Fibroblast of lung (primary cell): Measurements from ENCODE around the gene GRIN3B. TPM values are rescaled to one million over a fixed set of nuclear protein-coding genes. Genes with fewer than 3 reads are reported as not detected.

Experiments
- DNase-seq, 2 donors: peaks; one replicate each; pipeline versions ENCODE4 v3.0.0 to v3.0.0-alpha.2; 2010; ENCODE audit warnings: low read depth in 2 of 2
- H2AFZ ChIP-seq: 2 replicates; pipeline ENCODE4 v1.5.1; 2012; ENCODE audit warnings: low read length, control low read depth, inconsistent platforms
- H3K27ac ChIP-seq: 2 replicates; pipeline ENCODE4 v1.5.1; 2011; ENCODE audit warnings: low read length, control low read depth; ENCODE audit not compliant: insufficient read depth
- H3K27me3 ChIP-seq: 2 replicates; pipeline ENCODE4 v1.5.1; 2011; ENCODE audit warnings: mild to moderate bottlenecking, low read length; ENCODE audit not compliant: control insufficient read depth, insufficient read depth
- H3K36me3 ChIP-seq: 2 replicates; pipeline ENCODE4 v1.5.1; 2011; ENCODE audit warnings: low read length; ENCODE audit not compliant: control insufficient read depth, insufficient read depth
- H3K4me1 ChIP-seq: 2 replicates; pipeline ENCODE4 v1.5.1; 2011; ENCODE audit warnings: low read length; ENCODE audit not compliant: control insufficient read depth, insufficient read depth; ENCODE audit errors: extremely low read depth
- H3K4me2 ChIP-seq: 2 replicates; pipeline ENCODE4 v1.5.1; 2011; ENCODE audit warnings: low read length, control low read depth; ENCODE audit not compliant: insufficient read depth; ENCODE audit errors: extremely low read depth
- H3K4me3 ChIP-seq, 4 experiments: fragments of 200-600 bp in 1 of 4; sonication (generic) in 1 of 4; replicated peaks in 1 of 4; 2 replicates each; pipeline ENCODE4 v1.5.1; 2011 to 2016; ENCODE audit warnings: low read length in 4 of 4, low read depth in 3 of 4, mild to moderate bottlenecking in 3 of 4, control low read depth in 2 of 4, inconsistent platforms in 1 of 4, mixed read lengths in 1 of 4; ENCODE audit not compliant: insufficient read depth in 1 of 4; ENCODE audit errors: control extremely low read depth in 1 of 4
- H3K79me2 ChIP-seq: 2 replicates; pipeline ENCODE4 v1.5.1; 2012; ENCODE audit warnings: mild to moderate bottlenecking, low read length, inconsistent platforms; ENCODE audit not compliant: control insufficient read depth, insufficient read depth
- H3K9ac ChIP-seq: 2 replicates; pipeline ENCODE4 v1.5.1; 2011; ENCODE audit warnings: mild to moderate bottlenecking, low read length, control low read depth; ENCODE audit not compliant: insufficient read depth
- H3K9me3 ChIP-seq: 2 replicates; pipeline ENCODE4 v1.5.1; 2012; ENCODE audit warnings: low read depth, low read length; ENCODE audit not compliant: control insufficient read depth, insufficient read depth
- H4K20me1 ChIP-seq: 2 replicates; pipeline ENCODE4 v1.5.1; 2011; ENCODE audit warnings: low read length; ENCODE audit not compliant: control insufficient read depth, insufficient read depth; ENCODE audit errors: extremely low read depth
- CTCF ChIP-seq, 2 donors: IDR thresholded peaks in 1 of 2; conservative IDR thresholded peaks in 1 of 2; 1 replicate in 1 of 2; 2 replicates in 1 of 2; pipeline ENCODE4 v1.5.1; 2011 to 2012; ENCODE audit warnings: low read length in 2 of 2, control low read depth in 1 of 2, inconsistent platforms in 1 of 2, low read depth in 1 of 2, mild to moderate bottlenecking in 1 of 2
- EZH2 ChIP-seq: IDR thresholded peaks from 2 replicates; pipeline ENCODE4 v1.5.1; 2012; ENCODE audit warnings: low read length, control low read depth, mild to moderate bottlenecking; ENCODE audit errors: missing control alignments
- polyA plus RNA-seq, 2 donors: library from polyadenylated mRNA; depleted of rRNA in 1 of 2; stranded (reverse) in 1 of 2; unstranded in 1 of 2; fragments of >200 nt; gene quantifications; 2 replicates each; pipeline ENCODE4 v1.2.1, GENCODE V29; 2011 to 2012; ENCODE audit warnings: missing spikeins in 1 of 2
- total RNA-seq: library from RNA; depleted of rRNA; stranded (reverse); fragments of >200 nt; gene quantifications from 2 replicates; pipeline ENCODE4 v1.2.1, GENCODE V29; 2014

GRIN3B gene
- total and polyA plus RNA-seq, 2 donors (not counting 1 experiment from before 2014, with no cell fraction given): 0.12 to 0.66 TPM

- Histone ChIP-seq H3K27ac (no peak overlapping the region), H3K4me1 (peaks cover 16% of the 10 kb centered on the region), H3K36me3 (peaks cover 22% of the 10 kb centered on the region), H3K79me2 (peaks cover 34% of the 10 kb centered on the region), H3K9me3 (no peaks in the 10 kb centered on the region), H3K4me3 (no peak overlapping the region), H2AFZ (no peak overlapping the region), H3K4me2 (no peak overlapping the region), H4K20me1 (no peaks in the 10 kb centered on the region), H3K27me3 (no peaks in the 10 kb centered on the region), H3K9ac (no peak overlapping the region)
- TF ChIP-seq CTCF (conservative IDR thresholded peaks at IDR 0.05 in 1 of 2, IDR thresholded peaks at IDR 0.05 in 1 of 2; ENCODE audit: low read depth in 1 of 2, low read length in 2 of 2) (no peak), EZH2 (no peak)
- DNase-seq: no peak
These were observed 10.6 kb downstream of the GRIN3B start for GRCh38 chr19:1010586-1011510.

GRCh38 chr19:1011831-1012333, 11.7 kb downstream of the GRIN3B start:
- no peaks in the 10 kb centered on the region for H3K9me3 ChIP-seq
- no peak overlapping the region for H3K27ac ChIP-seq
- TF ChIP-seq EZH2 (no peak), CTCF (conservative IDR thresholded peaks at IDR 0.05 in 1 of 2, IDR thresholded peaks at IDR 0.05 in 1 of 2; ENCODE audit: low read depth in 1 of 2, low read length in 2 of 2) (no peak)
- no peak overlapping the region for H2AFZ ChIP-seq
- H3K4me3 ChIP-seq: no peak overlapping the region
- H4K20me1 ChIP-seq: no peaks in the 10 kb centered on the region
- H3K9ac ChIP-seq: no peak overlapping the region
- H3K79me2 ChIP-seq: peaks cover 44% of the 10 kb centered on the region
- no peak for DNase-seq
- H3K27me3 ChIP-seq: no peaks in the 10 kb centered on the region
- H3K36me3 ChIP-seq: peaks cover 24% of the 10 kb centered on the region
- H3K4me2 ChIP-seq: no peak overlapping the region
- H3K4me1 ChIP-seq: peaks cover 20% of the 10 kb centered on the region

GRCh38 chr19:1012334-1012733, 12.1 kb downstream of the GRIN3B start:
- no peak overlapping the region for H3K4me3 ChIP-seq
- H3K4me2 ChIP-seq: no peak overlapping the region
- peaks cover 1% of the 10 kb centered on the region for H4K20me1 ChIP-seq
- H3K9ac ChIP-seq: no peak overlapping the region
- H2AFZ ChIP-seq: no peak overlapping the region
- peaks cover 22% of the 10 kb centered on the region for H3K36me3 ChIP-seq
- no peaks in the 10 kb centered on the region for H3K27me3 ChIP-seq
- TF ChIP-seq CTCF (conservative IDR thresholded peaks at IDR 0.05 in 1 of 2, IDR thresholded peaks at IDR 0.05 in 1 of 2; ENCODE audit: low read depth in 1 of 2, low read length in 2 of 2) (no peak), EZH2 (no peak)
- H3K79me2 ChIP-seq: peaks cover 49% of the 10 kb centered on the region
- DNase-seq: no peak
- H3K27ac ChIP-seq: no peak overlapping the region
- peaks cover 25% of the 10 kb centered on the region for H3K4me1 ChIP-seq
- no peaks in the 10 kb centered on the region for H3K9me3 ChIP-seq
